SK-N-SH (cell line): ENCODE results near the gene GABRG1. TPM values are rescaled to one million over a fixed set of nuclear protein-coding genes. Genes with fewer than 3 reads are reported as not detected.

Experiments used
- CTCF ChIA-PET: fragments of 300-600, 350-600 bp; formaldehyde crosslinking; extraction: SDS; loops from one replicate; lab custom pipeline; 2021; lab: Yijun Ruan, JAX
- POLR2A ChIA-PET: fragments of 350-600 bp; sonication (Branson Sonifier 250); formaldehyde crosslinking; extraction: SDS; loops from one replicate; lab custom pipeline; 2020; ENCODE audit warnings: antibody characterized with exemption, inconsistent platforms; lab: Yijun Ruan, JAX
- DNase-seq: peaks from one replicate; pipeline ENCODE4 v3.0.0; 2012
- H2AFZ ChIP-seq: fragments of 200-600 bp; sonication (generic); 2 replicates; pipeline ENCODE4 v1.8.1; 2016; ENCODE audit warnings: antibody characterized with exemption, mild to moderate bottlenecking, low read depth
- H3F3A ChIP-seq: fragments of 200-600 bp; sonication (generic); replicated peaks from 2 replicates; pipeline ENCODE3; 2016; ENCODE audit warnings: antibody characterized with exemption, mild to moderate bottlenecking; ENCODE audit not compliant: insufficient read depth
- H3K27ac ChIP-seq, 2 experiments: fragments of 200-500 bp in 1 of 2; fragments of 200-600 bp in 1 of 2; sonication (Bioruptor generic) in 1 of 2; sonication (generic), shearing (Covaris generic) in 1 of 2; 2 replicates each; pipeline versions ENCODE4 v1.5.1 to v1.6.1; 2014 to 2016; ENCODE audit warnings: low read depth in 2 of 2, inconsistent platforms in 1 of 2, low read length in 1 of 2, mild to moderate bottlenecking in 1 of 2, mixed read lengths in 1 of 2
- H3K27me3 ChIP-seq: fragments of 200-600 bp; sonication (generic), shearing (Covaris generic); 2 replicates; pipeline ENCODE4 v1.6.1; 2016; ENCODE audit warnings: mixed run types; ENCODE audit not compliant: insufficient read depth
- H3K36me3 ChIP-seq, 2 experiments: fragments of 200-500 bp in 1 of 2; fragments of 200-600 bp in 1 of 2; sonication (Bioruptor generic) in 1 of 2; sonication (generic) in 1 of 2; replicated peaks in 1 of 2; 2 replicates each; pipeline versions ENCODE3 to v1.5.1; 2014 to 2016; ENCODE audit warnings: low read length in 1 of 2, mild to moderate bottlenecking in 1 of 2; ENCODE audit not compliant: insufficient read depth in 2 of 2, control insufficient read depth in 1 of 2
- H3K4me1 ChIP-seq, 2 experiments: fragments of 200-500 bp in 1 of 2; fragments of 200-600 bp in 1 of 2; sonication (Bioruptor generic) in 1 of 2; sonication (generic), shearing (Covaris generic) in 1 of 2; 2 replicates each; pipeline versions ENCODE4 v1.5.1 to v1.6.1; 2014 to 2016; ENCODE audit warnings: low read depth in 1 of 2, low read length in 1 of 2, mixed run types in 1 of 2; ENCODE audit not compliant: insufficient read depth in 2 of 2, control insufficient read depth in 1 of 2
- H3K4me2 ChIP-seq: fragments of 200-600 bp; sonication (generic), shearing (Covaris generic); 2 replicates; pipeline ENCODE4 v1.6.1; 2017; ENCODE audit warnings: mixed run types
- H3K4me3 ChIP-seq, 2 experiments: fragments of 200-500 bp in 1 of 2; fragments of 200-600 bp in 1 of 2; sonication (Bioruptor generic) in 1 of 2; sonication (generic), shearing (Covaris generic) in 1 of 2; 2 replicates each; pipeline versions ENCODE4 v1.5.1 to v1.8.1; 2014 to 2016; ENCODE audit warnings: low read depth in 2 of 2, inconsistent platforms in 1 of 2, low read length in 1 of 2, mild to moderate bottlenecking in 1 of 2, mixed read lengths in 1 of 2, moderate library complexity in 1 of 2
- H3K79me2 ChIP-seq: fragments of 200-600 bp; sonication (generic); 2 replicates; pipeline ENCODE4 v1.8.1; 2017; ENCODE audit warnings: mild to moderate bottlenecking; ENCODE audit not compliant: insufficient read depth
- H3K9ac ChIP-seq: fragments of 200-600 bp; sonication (generic); 2 replicates; pipeline ENCODE4 v1.6.1; 2017; ENCODE audit warnings: mixed run types
- H3K9me2 ChIP-seq: fragments of 200-600 bp; sonication (generic); 2 replicates; pipeline ENCODE4 v1.6.1; 2017; ENCODE audit warnings: mixed run types
- H3K9me3 ChIP-seq: fragments of 200-600 bp; sonication (generic); 2 replicates; pipeline ENCODE4 v1.6.1; 2017; ENCODE audit warnings: mixed run types, mild to moderate bottlenecking, moderate library complexity
- H4K20me1 ChIP-seq: fragments of 200-600 bp; sonication (generic); 2 replicates; pipeline ENCODE4 v1.6.1; 2017; ENCODE audit warnings: mild to moderate bottlenecking, mixed run types; ENCODE audit not compliant: insufficient read depth
- CHD2 ChIP-seq: fragments of 150-350 bp; IDR thresholded peaks from 2 replicates; pipeline ENCODE4 v1.6.1; 2018; ENCODE audit warnings: low read length; ENCODE audit not compliant: partially characterized antibody
- EZH2phosphoT487 ChIP-seq: fragments of 200-600 bp; sonication (generic); IDR thresholded peaks from 2 replicates; pipeline ENCODE4 v1.6.1; 2017; ENCODE audit warnings: low read depth, mixed run types, mild to moderate bottlenecking, antibody characterized with exemption, moderate library complexity, borderline replicate concordance
- FOSL2 ChIP-seq: IDR thresholded peaks from 2 replicates; pipeline ENCODE4 v1.4.0; 2012; ENCODE audit warnings: low read depth, mild to moderate bottlenecking, moderate library complexity, borderline replicate concordance
- FOXJ3 ChIP-seq: sonication (generic); formaldehyde crosslinking; IDR thresholded peaks from 2 replicates; pipeline ENCODE4 v1.5.1; 2020; ENCODE audit warnings: mild to moderate bottlenecking, missing genetic modification reagents
- GABPA ChIP-seq: IDR thresholded peaks from 2 replicates; pipeline ENCODE4 v1.4.0; 2012; ENCODE audit warnings: low read depth, mild to moderate bottlenecking
- NRF1 ChIP-seq: IDR thresholded peaks from 2 replicates; pipeline ENCODE4 v1.6.1; 2012; ENCODE audit warnings: low read depth, mild to moderate bottlenecking, low read length
- RFX5 ChIP-seq: IDR thresholded peaks from 2 replicates; pipeline ENCODE4 v1.6.1; 2012; ENCODE audit warnings: mild to moderate bottlenecking, improper control_type of control experiment, low read length
- SIN3A ChIP-seq: IDR thresholded peaks from 2 replicates; pipeline ENCODE4 v1.6.1; 2012; ENCODE audit warnings: low read depth, mild to moderate bottlenecking, low read length, moderate library complexity, borderline replicate concordance
- SMC3 ChIP-seq: IDR thresholded peaks from 2 replicates; pipeline ENCODE4 v1.6.1; 2012; ENCODE audit warnings: low read depth, low read length, improper control_type of control experiment
- TAF1 ChIP-seq: IDR thresholded peaks from 2 replicates; pipeline ENCODE4 v1.6.1; 2012; ENCODE audit warnings: low read depth, mild to moderate bottlenecking, low read length, moderate library complexity, borderline replicate concordance
- WGBS: methylation state at CpG from one replicate; pipeline ENCODE4 v1.1.6; 2017; ENCODE audit warnings: low lambda C conversion rate; 5-methylcytosine and 5-hydroxymethylcytosine counted together
- polyA plus RNA-seq, 3 experiments: library from polyadenylated mRNA; depleted of rRNA; stranded (reverse); fragments of >200 nt; gene quantifications; 2 replicates each; pipeline ENCODE4 v1.2.3, GENCODE V29; 2012
- TF ChIP-seq, protein P1 (sequence below): fragments of 150-350 bp; IDR thresholded peaks from 2 replicates; pipeline ENCODE4 v1.6.1; 2017; ENCODE audit warnings: antibody characterized with exemption, low read length, low read depth, borderline replicate concordance
- TF ChIP-seq, protein P2 (sequence below): fragments of 200-600 bp; sonication (generic); IDR thresholded peaks from 2 replicates; pipeline ENCODE4 v1.6.1; 2017; ENCODE audit warnings: antibody characterized with exemption, mild to moderate bottlenecking, moderate library complexity
- TF ChIP-seq, protein P3 (sequence below): IDR thresholded peaks from 2 replicates; pipeline ENCODE4 v1.4.0; 2012; ENCODE audit warnings: low read depth, borderline replicate concordance

GABRG1 gene
- polyA plus RNA-seq, 1 of the 3 experiments (the other 2 are of a cell fraction), result not detected

DNA sequence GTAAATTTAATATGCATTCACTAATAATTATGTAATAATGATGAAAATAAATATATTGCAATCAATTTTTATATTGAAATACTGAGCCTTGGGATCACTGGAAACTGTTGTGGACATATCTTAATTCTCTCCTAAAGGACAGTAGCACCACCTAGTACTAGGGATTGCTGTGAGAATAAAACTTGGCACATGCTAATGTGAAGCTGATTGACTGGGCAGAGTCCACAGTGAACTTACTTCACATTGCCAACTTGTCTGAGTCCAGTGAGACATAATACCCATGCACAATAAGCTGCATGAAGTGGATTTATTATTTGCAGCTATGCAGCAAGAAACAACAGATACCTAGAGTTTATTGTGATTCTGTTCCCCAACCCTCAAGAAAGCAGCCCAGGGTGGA lies 131.1 kb downstream of the GABRG1 start (continued):
- TF ChIP-seq, protein P1, sequence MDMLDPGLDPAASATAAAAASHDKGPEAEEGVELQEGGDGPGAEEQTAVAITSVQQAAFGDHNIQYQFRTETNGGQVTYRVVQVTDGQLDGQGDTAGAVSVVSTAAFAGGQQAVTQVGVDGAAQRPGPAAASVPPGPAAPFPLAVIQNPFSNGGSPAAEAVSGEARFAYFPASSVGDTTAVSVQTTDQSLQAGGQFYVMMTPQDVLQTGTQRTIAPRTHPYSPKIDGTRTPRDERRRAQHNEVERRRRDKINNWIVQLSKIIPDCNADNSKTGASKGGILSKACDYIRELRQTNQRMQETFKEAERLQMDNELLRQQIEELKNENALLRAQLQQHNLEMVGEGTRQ, result no peak
- TF ChIP-seq GABPA (no peak), EZH2phosphoT487 (no peak), SIN3A (no peak), CHD2 (no peak), FOSL2 (no peak), FOXJ3 (CRISPR knock-in tag) (no peak), NRF1 (no peak), RFX5 (no peak)
- TF ChIP-seq, protein P2, sequence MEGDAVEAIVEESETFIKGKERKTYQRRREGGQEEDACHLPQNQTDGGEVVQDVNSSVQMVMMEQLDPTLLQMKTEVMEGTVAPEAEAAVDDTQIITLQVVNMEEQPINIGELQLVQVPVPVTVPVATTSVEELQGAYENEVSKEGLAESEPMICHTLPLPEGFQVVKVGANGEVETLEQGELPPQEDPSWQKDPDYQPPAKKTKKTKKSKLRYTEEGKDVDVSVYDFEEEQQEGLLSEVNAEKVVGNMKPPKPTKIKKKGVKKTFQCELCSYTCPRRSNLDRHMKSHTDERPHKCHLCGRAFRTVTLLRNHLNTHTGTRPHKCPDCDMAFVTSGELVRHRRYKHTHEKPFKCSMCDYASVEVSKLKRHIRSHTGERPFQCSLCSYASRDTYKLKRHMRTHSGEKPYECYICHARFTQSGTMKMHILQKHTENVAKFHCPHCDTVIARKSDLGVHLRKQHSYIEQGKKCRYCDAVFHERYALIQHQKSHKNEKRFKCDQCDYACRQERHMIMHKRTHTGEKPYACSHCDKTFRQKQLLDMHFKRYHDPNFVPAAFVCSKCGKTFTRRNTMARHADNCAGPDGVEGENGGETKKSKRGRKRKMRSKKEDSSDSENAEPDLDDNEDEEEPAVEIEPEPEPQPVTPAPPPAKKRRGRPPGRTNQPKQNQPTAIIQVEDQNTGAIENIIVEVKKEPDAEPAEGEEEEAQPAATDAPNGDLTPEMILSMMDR, result no peak
- TF ChIP-seq, all 33 proteins: peak for 0

DNA sequence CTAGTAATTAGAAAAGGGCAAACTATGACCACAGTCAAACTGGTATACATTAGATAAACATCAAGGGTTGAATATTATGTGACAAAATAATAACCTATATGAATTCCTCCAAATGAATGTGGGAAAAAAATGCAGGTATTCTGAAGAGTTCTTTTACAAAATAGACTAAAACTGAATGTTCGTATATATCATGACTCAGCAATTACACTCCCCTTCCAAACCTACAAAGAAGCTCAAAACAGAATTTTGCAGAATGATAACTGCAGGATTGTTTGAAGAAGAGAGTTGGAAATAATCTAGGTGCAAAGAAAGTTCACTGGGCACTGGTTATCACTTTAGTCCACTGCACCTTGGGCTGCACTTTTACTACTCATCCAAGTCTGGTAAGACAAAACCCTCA lies 134.1 kb downstream of the GABRG1 start:
- Histone ChIP-seq H3K4me3 (no peak overlapping the region), H3K9me2 (no peaks in the 10 kb centered on the region), H3K79me2 (no peaks in the 10 kb centered on the region), H3K9ac (no peak overlapping the region), H2AFZ (no peak overlapping the region), H3K27me3 (no peaks in the 10 kb centered on the region), H3K4me1 (no peaks in the 10 kb centered on the region), H3K36me3 (no peaks in the 10 kb centered on the region), H3K27ac (no peak overlapping the region), H3K9me3 (no peaks in the 10 kb centered on the region), H4K20me1 (no peaks in the 10 kb centered on the region), H3K4me2 (no peak overlapping the region), H3F3A (no peaks in the 10 kb centered on the region)
- WGBS, result 5% methylated on average over 1 of the region's 1 CpG
- ChIA-PET POLR2A (no interaction called here), CTCF (no interaction called here)
- TF ChIP-seq TAF1 (no peak), SMC3 (no peak), GABPA (no peak), EZH2phosphoT487 (no peak), RFX5 (no peak)
- TF ChIP-seq, protein P3, sequence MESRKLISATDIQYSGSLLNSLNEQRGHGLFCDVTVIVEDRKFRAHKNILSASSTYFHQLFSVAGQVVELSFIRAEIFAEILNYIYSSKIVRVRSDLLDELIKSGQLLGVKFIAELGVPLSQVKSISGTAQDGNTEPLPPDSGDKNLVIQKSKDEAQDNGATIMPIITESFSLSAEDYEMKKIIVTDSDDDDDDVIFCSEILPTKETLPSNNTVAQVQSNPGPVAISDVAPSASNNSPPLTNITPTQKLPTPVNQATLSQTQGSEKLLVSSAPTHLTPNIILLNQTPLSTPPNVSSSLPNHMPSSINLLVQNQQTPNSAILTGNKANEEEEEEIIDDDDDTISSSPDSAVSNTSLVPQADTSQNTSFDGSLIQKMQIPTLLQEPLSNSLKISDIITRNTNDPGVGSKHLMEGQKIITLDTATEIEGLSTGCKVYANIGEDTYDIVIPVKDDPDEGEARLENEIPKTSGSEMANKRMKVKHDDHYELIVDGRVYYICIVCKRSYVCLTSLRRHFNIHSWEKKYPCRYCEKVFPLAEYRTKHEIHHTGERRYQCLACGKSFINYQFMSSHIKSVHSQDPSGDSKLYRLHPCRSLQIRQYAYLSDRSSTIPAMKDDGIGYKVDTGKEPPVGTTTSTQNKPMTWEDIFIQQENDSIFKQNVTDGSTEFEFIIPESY, result no peak
- DNase-seq, result no peak
